PC-3 (cell line): ENCODE results near the gene NPY4R. TPM values are rescaled to one million over a fixed set of nuclear protein-coding genes. Genes with fewer than 3 reads are reported as not detected.
"Not testable (repeated sequence)": the region's sequence is repeated elsewhere in the genome, so short reads cannot be mapped to it uniquely, and the experiment has no call there.

Experiments
- ATAC-seq: fragments of 200-7000 bp; cut with Tn5 transposase; 2 replicates; pipeline ENCODE4 v1.9.1; 2020; ENCODE audit warnings: mild to moderate bottlenecking, moderate library complexity
- BruUV-seq: library from RNA; stranded (reverse); fragments of 400-500 nt; replicated peaks from 2 replicates; lab custom pipeline; 2021; lab: Mats Ljungman, UMichigan
- CTCF ChIA-PET: fragments of 300-600 bp; sonication (Branson Sonifier 250); formaldehyde crosslinking; loops from one replicate; lab custom pipeline; 2022; ENCODE audit warnings: antibody characterized with exemption; lab: Charles Lee
- POLR2A ChIA-PET: fragments of 300-600 bp; sonication (Branson Sonifier 250); formaldehyde crosslinking; loops from one replicate; lab custom pipeline; 2022; ENCODE audit warnings: antibody characterized with exemption; ENCODE audit not compliant: unreplicated experiment; lab: Charles Lee
- DNase-seq: peaks from one replicate; pipeline ENCODE4 v3.0.0-alpha.2; 2015
- H2AFZ ChIP-seq: fragments of 300-600 bp; sonication (generic); 2 replicates; pipeline ENCODE4 v1.6.0; 2016; ENCODE audit warnings: antibody characterized with exemption, low read length
- H3F3A ChIP-seq: fragments of 300-600 bp; sonication (generic); one replicate; pipeline ENCODE4 v1.6.0; 2017; ENCODE audit warnings: antibody characterized with exemption, low read length, control low read depth, mild to moderate bottlenecking; ENCODE audit not compliant: unreplicated experiment
- H3K27ac ChIP-seq: fragments of 300-600 bp; sonication (generic); 2 replicates; pipeline ENCODE4 v1.5.1; 2016; ENCODE audit warnings: mild to moderate bottlenecking, low read length
- H3K27me3 ChIP-seq: fragments of 300-600 bp; sonication (generic); 2 replicates; pipeline ENCODE4 v1.6.1; 2016; ENCODE audit warnings: low read length, mixed read lengths
- H3K36me3 ChIP-seq: fragments of 300-600 bp; sonication (generic); 2 replicates; pipeline ENCODE4 v1.6.1; 2016; ENCODE audit warnings: low read depth, mixed run types, low read length, mixed read lengths
- H3K4me1 ChIP-seq: fragments of 300-600 bp; sonication (generic); 2 replicates; pipeline ENCODE4 v1.5.1; 2016; ENCODE audit warnings: low read length; ENCODE audit not compliant: insufficient read depth
- H3K4me2 ChIP-seq: fragments of 300-600 bp; sonication (generic); 2 replicates; pipeline ENCODE4 v1.6.0; 2016; ENCODE audit warnings: low read length
- H3K4me3 ChIP-seq: fragments of 300-600 bp; sonication (generic); 2 replicates; pipeline ENCODE4 v1.5.1; 2016; ENCODE audit warnings: mild to moderate bottlenecking, low read length, mixed read lengths
- H3K79me2 ChIP-seq: fragments of 300-600 bp; sonication (generic); 2 replicates; pipeline ENCODE4 v1.6.1; 2017; ENCODE audit warnings: low read length, mixed read lengths
- H3K9ac ChIP-seq: fragments of 300-600 bp; sonication (generic); 2 replicates; pipeline ENCODE4 v1.6.0; 2016; ENCODE audit warnings: mild to moderate bottlenecking, low read length
- H3K9me2 ChIP-seq: fragments of 300-600 bp; sonication (generic); replicated peaks from 2 replicates; pipeline ENCODE4 v1.6.1; 2016; ENCODE audit warnings: mixed run types, low read length, mixed read lengths
- H3K9me3 ChIP-seq: fragments of 300-600 bp; sonication (generic); 2 replicates; pipeline ENCODE4 v1.6.1; 2016; ENCODE audit warnings: low read length, mixed read lengths
- H4K20me1 ChIP-seq: fragments of 300-600 bp; sonication (generic); 2 replicates; pipeline ENCODE4 v1.6.1; 2016; ENCODE audit warnings: low read length, mixed read lengths
- intact Hi-C: fragments of 100-400 bp; cut with micrococcal nuclease; formaldehyde crosslinking; loops from 2 replicates; pipeline ENCODE4 v1.9.0; 2023
- total RNA-seq: library from RNA; depleted of rRNA; stranded (reverse); fragments of >200 nt; gene quantifications from 2 replicates; pipeline ENCODE4 v1.2.3, GENCODE V29; 2014

NPY4R gene
- total RNA-seq, 1 experiment from 2014 or later: not detected

DNA sequence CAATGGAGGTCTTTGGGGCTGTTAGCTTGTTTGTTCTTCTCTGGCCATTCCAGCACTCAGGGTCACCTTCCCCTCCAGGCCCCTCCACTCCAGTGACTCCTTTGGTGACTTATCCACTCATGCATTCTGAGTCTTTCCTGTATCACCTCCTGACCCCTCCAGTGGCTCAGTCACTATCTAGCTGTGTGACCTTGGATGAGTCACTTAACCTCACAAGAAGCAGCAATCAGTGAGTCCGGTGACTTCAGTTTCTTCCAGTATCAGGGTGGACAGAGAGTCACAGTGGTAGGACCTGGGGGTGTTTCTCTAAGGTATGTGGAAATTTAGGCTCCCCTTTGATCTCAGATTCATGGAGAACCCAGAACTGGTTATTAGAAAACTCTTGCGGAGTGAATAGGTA, 9.8 kb downstream of the NPY4R start:
- DNase-seq, H3K36me3 ChIP-seq, H2AFZ ChIP-seq, H4K20me1 ChIP-seq, ATAC-seq, H3K79me2 ChIP-seq, H3K4me2 ChIP-seq, H3K27ac ChIP-seq, H3K27me3 ChIP-seq, intact Hi-C loops, H3K4me1 ChIP-seq, H3K9me3 ChIP-seq, H3K9me2 ChIP-seq, H3K9ac ChIP-seq, H3K4me3 ChIP-seq, POLR2A ChIA-PET, BruUV-seq, H3F3A ChIP-seq, CTCF ChIA-PET: not testable (repeated sequence)

- CTCF ChIA-PET: not testable (repeated sequence)
These were observed 14.4 kb downstream of the NPY4R start for GRCh38 chr10:46451365-46451764.

GRCh38 chr10:46450829-46451228, 14.9 kb downstream of the NPY4R start:
- H3K9me3 ChIP-seq, H3F3A ChIP-seq, H3K4me3 ChIP-seq, H3K9me2 ChIP-seq, H4K20me1 ChIP-seq, H3K79me2 ChIP-seq, intact Hi-C loops, H3K9ac ChIP-seq, H3K36me3 ChIP-seq, H2AFZ ChIP-seq, H3K4me2 ChIP-seq, POLR2A ChIA-PET, H3K27ac ChIP-seq, ATAC-seq, H3K4me1 ChIP-seq, BruUV-seq, H3K27me3 ChIP-seq, CTCF ChIA-PET, DNase-seq: not testable (repeated sequence)

More at GRCh38 chr10:46451365-46451764, 14.4 kb downstream of the NPY4R start:
- BruUV-seq, ATAC-seq, H3K36me3 ChIP-seq, intact Hi-C loops, H3F3A ChIP-seq, H3K27ac ChIP-seq, H3K9me3 ChIP-seq, H2AFZ ChIP-seq, H4K20me1 ChIP-seq, H3K9me2 ChIP-seq, POLR2A ChIA-PET, H3K4me2 ChIP-seq, H3K9ac ChIP-seq, DNase-seq, H3K79me2 ChIP-seq, H3K27me3 ChIP-seq, H3K4me3 ChIP-seq, H3K4me1 ChIP-seq: not testable (repeated sequence)

DNA sequence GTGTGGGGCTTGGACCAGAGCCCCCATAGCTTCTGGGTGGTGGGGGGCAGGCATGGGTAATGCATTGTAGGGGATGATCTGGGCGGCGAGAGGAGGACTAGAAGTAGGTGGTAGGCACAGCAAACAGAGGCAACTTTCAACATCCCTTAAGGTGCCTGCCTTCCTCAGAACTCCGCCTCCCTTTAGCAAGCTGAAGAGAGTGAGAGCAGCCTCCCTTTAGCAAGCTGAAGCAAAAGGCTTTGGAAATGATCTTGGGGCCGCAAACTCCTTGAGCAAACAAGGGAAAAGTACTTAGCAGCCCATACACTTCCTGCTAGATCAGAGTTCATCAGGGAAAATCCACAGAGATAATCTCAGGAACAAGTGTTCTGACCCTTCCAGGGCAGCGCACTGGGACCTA, 18.3 kb downstream of the NPY4R start:
- POLR2A ChIA-PET, H2AFZ ChIP-seq, H3K36me3 ChIP-seq, CTCF ChIA-PET, H4K20me1 ChIP-seq, DNase-seq, H3K4me2 ChIP-seq, H3K4me1 ChIP-seq, BruUV-seq, H3K9me2 ChIP-seq, H3K79me2 ChIP-seq, H3K27ac ChIP-seq, intact Hi-C loops, H3K4me3 ChIP-seq, ATAC-seq, H3K9ac ChIP-seq, H3K27me3 ChIP-seq, H3F3A ChIP-seq, H3K9me3 ChIP-seq: not testable (repeated sequence)

DNA sequence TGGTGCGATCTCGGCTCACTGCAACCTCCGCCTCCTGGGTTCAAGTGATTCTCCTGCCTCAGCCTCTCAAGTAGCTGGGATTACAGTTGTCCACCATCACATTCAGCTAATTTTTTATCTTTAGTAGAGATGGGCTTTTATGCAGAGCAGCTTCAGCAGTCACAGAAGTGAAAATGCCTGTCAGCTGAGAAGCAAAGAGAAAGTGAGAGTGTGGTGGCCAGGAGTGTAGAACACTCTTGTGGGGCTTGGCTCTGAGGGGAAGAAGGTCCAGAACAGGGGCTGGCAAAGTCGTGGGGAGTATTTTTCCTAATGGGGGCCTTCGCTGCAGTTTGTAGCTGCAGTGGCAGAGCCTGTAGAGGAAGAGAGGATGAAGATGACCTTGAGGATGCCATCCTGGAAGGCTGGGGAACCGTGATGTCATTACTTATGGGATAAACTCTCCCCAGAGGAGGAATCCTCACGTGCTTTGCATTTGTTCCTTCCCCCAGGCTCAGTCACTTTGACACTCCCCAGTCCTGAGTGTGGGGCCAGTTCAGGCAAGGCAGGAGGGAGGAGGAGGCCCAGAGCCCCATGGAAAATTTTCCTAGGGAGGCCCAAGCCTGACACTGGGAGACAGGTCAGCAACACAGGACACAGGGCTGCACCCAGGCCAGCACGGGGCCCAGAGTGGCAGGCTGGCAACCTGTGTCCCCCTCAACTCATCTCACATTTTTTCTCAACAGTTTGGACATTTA, 20.2 kb downstream of the NPY4R start:
- H3K4me2 ChIP-seq, H3K9me2 ChIP-seq, H3K9me3 ChIP-seq, H3K4me3 ChIP-seq, CTCF ChIA-PET, H3K4me1 ChIP-seq, H3F3A ChIP-seq, POLR2A ChIA-PET, ATAC-seq, H3K9ac ChIP-seq, H3K27me3 ChIP-seq, H4K20me1 ChIP-seq, H3K36me3 ChIP-seq, H2AFZ ChIP-seq, H3K79me2 ChIP-seq, H3K27ac ChIP-seq, intact Hi-C loops, BruUV-seq, DNase-seq: not testable (repeated sequence)

GRCh38 chr10:46443422-46443821, 22.3 kb downstream of the NPY4R start:
- H3K9me3 ChIP-seq, H3K9me2 ChIP-seq, H4K20me1 ChIP-seq, H3K36me3 ChIP-seq, BruUV-seq, H3K4me3 ChIP-seq, H2AFZ ChIP-seq, H3K27me3 ChIP-seq, H3K27ac ChIP-seq, POLR2A ChIA-PET, H3K9ac ChIP-seq, ATAC-seq, DNase-seq, H3K4me2 ChIP-seq, H3K79me2 ChIP-seq, H3K4me1 ChIP-seq, intact Hi-C loops, CTCF ChIA-PET, H3F3A ChIP-seq: not testable (repeated sequence)
